HepG2 (cell line): ENCODE data around the gene SMAD3. TPM values are rescaled to one million over a fixed set of nuclear protein-coding genes. Genes with fewer than 3 reads are reported as not detected.

Experiments used
- ARNT2 ChIP-seq: sonication (generic); formaldehyde crosslinking; IDR thresholded peaks from 2 replicates; pipeline ENCODE4 v1.8.0; 2022; ENCODE audit warnings: mild to moderate bottlenecking, low read depth, missing genetic modification reagents, moderate library complexity
- CBX2 ChIP-seq, 2 experiments: fragments of 200-600 bp in 1 of 2; sonication (generic); formaldehyde crosslinking in 1 of 2; IDR thresholded peaks; 2 replicates each; pipeline versions ENCODE4 v1.7.0 to v1.8.1; 2018 to 2022; ENCODE audit warnings: low read depth in 2 of 2, low read length in 1 of 2, mild to moderate bottlenecking in 1 of 2, missing genetic modification reagents in 1 of 2
- CENPX ChIP-seq: sonication (generic); formaldehyde crosslinking; IDR thresholded peaks from 2 replicates; pipeline ENCODE4 v1.9.0; 2021; ENCODE audit warnings: mild to moderate bottlenecking, missing genetic modification reagents, moderate library complexity
- DMAP1 ChIP-seq: IDR thresholded peaks from 2 replicates; pipeline ENCODE4 v1.6.1; 2016
- FOXJ3 ChIP-seq: sonication (generic); formaldehyde crosslinking; IDR thresholded peaks from 2 replicates; pipeline ENCODE4 v1.4.0; 2020; ENCODE audit warnings: missing genetic modification reagents, mild to moderate bottlenecking, borderline replicate concordance
- FOXK1 ChIP-seq: sonication (generic); formaldehyde crosslinking; IDR thresholded peaks from 2 replicates; pipeline ENCODE4 v1.4.0; 2020; ENCODE audit warnings: low read depth, missing genetic modification reagents, borderline replicate concordance
- MTA1 ChIP-seq: sonication (generic); formaldehyde crosslinking; IDR thresholded peaks from 2 replicates; pipeline ENCODE4 v1.4.0; 2020; ENCODE audit warnings: missing genetic modification reagents, mild to moderate bottlenecking, borderline replicate concordance
- NR1H2 ChIP-seq: sonication (generic); formaldehyde crosslinking; IDR thresholded peaks from 2 replicates; pipeline ENCODE4 v1.8.1; 2022; ENCODE audit warnings: low read depth, missing genetic modification reagents, borderline replicate concordance
- ZFP41 ChIP-seq: sonication (generic); formaldehyde crosslinking; IDR thresholded peaks from 2 replicates; pipeline ENCODE4 v1.4.0; 2020; ENCODE audit warnings: mild to moderate bottlenecking, missing genetic modification reagents, borderline replicate concordance
- ZNF20 ChIP-seq: sonication (generic); formaldehyde crosslinking; IDR thresholded peaks from 2 replicates; pipeline ENCODE4 v1.4.0; 2020; ENCODE audit warnings: mild to moderate bottlenecking, moderate library complexity, missing genetic modification reagents
- ZNF235 ChIP-seq: sonication (generic); formaldehyde crosslinking; IDR thresholded peaks from 2 replicates; pipeline ENCODE4 v1.8.1; 2023; ENCODE audit warnings: mild to moderate bottlenecking, missing genetic modification reagents, borderline replicate concordance
- ZNF354B ChIP-seq: sonication (generic); formaldehyde crosslinking; IDR thresholded peaks from 2 replicates; pipeline ENCODE4 v1.8.0; 2022; ENCODE audit warnings: mild to moderate bottlenecking, missing genetic modification reagents
- ZNF570 ChIP-seq: sonication (generic); formaldehyde crosslinking; IDR thresholded peaks from 2 replicates; pipeline ENCODE4 v1.4.0; 2020; ENCODE audit warnings: mild to moderate bottlenecking, missing genetic modification reagents, borderline replicate concordance
- ZNF775 ChIP-seq: sonication (generic); formaldehyde crosslinking; IDR thresholded peaks from 2 replicates; pipeline ENCODE4 v1.4.0; 2020; ENCODE audit warnings: missing genetic modification reagents, mild to moderate bottlenecking, moderate library complexity, borderline replicate concordance
- ZNF83 ChIP-seq: sonication (generic); formaldehyde crosslinking; IDR thresholded peaks from 2 replicates; pipeline ENCODE4 v1.4.0; 2020; ENCODE audit warnings: missing genetic modification reagents, mild to moderate bottlenecking, borderline replicate concordance
- ZSCAN12 ChIP-seq: sonication (generic); formaldehyde crosslinking; IDR thresholded peaks from 2 replicates; pipeline ENCODE4 v1.9.0; 2021; ENCODE audit warnings: mild to moderate bottlenecking, missing genetic modification reagents
- ZSCAN20 ChIP-seq: sonication (generic); formaldehyde crosslinking; IDR thresholded peaks from 2 replicates; pipeline ENCODE4 v1.4.0; 2020; ENCODE audit warnings: missing genetic modification reagents, mild to moderate bottlenecking, borderline replicate concordance
- ZSCAN29 ChIP-seq: sonication (generic); formaldehyde crosslinking; conservative IDR thresholded peaks from 2 replicates; pipeline ENCODE4 v1.4.0; 2020; ENCODE audit warnings: mild to moderate bottlenecking, missing genetic modification reagents
- polyA plus RNA-seq, 8 experiments: library from polyadenylated mRNA; depleted of rRNA in 3 of 8; stranded (reverse) in 7 of 8; unstranded in 1 of 8; fragments of >200 nt; fragmentation: Illumina TruSeq in 4 of 8; extraction: Trizol in 4 of 8; gene quantifications; 2 replicates each; pipeline versions ENCODE4 v1.2.1 to v1.2.3, GENCODE V29; 2011 to 2016; ENCODE audit warnings: low read depth in 4 of 8, missing spikeins in 1 of 8, mixed read lengths in 1 of 8; ENCODE audit not compliant: insufficient read depth in 1 of 8
- total RNA-seq, 5 experiments: library from RNA; depleted of rRNA; stranded (reverse); fragments of >200 nt; fragmentation: Illumina TruSeq; extraction: Trizol; gene quantifications; 2 replicates each; pipeline ENCODE4 v1.2.3, GENCODE V29; 2016; ENCODE audit warnings: low read depth in 1 of 5
- TF ChIP-seq, protein P1 (sequence below): sonication (generic); formaldehyde crosslinking; IDR thresholded peaks from 2 replicates; pipeline ENCODE4 v1.5.1; 2020; ENCODE audit warnings: missing genetic modification reagents, mild to moderate bottlenecking, borderline replicate concordance
- TF ChIP-seq, protein P2 (sequence below): sonication (generic); formaldehyde crosslinking; IDR thresholded peaks from 2 replicates; pipeline ENCODE4 v1.4.0; 2020; ENCODE audit warnings: missing genetic modification reagents, borderline replicate concordance
- TF ChIP-seq, protein P3 (sequence below): sonication (generic); formaldehyde crosslinking; IDR thresholded peaks from 2 replicates; pipeline ENCODE4 v1.8.0; 2022; ENCODE audit warnings: missing genetic modification reagents, mild to moderate bottlenecking, borderline replicate concordance

The SMAD3 gene
- total and polyA plus RNA-seq, 2 of the 13 experiments (the other 11 are each of a cell fraction or from before 2014, with no cell fraction given): 8.6 to 56.3 TPM

DNA sequence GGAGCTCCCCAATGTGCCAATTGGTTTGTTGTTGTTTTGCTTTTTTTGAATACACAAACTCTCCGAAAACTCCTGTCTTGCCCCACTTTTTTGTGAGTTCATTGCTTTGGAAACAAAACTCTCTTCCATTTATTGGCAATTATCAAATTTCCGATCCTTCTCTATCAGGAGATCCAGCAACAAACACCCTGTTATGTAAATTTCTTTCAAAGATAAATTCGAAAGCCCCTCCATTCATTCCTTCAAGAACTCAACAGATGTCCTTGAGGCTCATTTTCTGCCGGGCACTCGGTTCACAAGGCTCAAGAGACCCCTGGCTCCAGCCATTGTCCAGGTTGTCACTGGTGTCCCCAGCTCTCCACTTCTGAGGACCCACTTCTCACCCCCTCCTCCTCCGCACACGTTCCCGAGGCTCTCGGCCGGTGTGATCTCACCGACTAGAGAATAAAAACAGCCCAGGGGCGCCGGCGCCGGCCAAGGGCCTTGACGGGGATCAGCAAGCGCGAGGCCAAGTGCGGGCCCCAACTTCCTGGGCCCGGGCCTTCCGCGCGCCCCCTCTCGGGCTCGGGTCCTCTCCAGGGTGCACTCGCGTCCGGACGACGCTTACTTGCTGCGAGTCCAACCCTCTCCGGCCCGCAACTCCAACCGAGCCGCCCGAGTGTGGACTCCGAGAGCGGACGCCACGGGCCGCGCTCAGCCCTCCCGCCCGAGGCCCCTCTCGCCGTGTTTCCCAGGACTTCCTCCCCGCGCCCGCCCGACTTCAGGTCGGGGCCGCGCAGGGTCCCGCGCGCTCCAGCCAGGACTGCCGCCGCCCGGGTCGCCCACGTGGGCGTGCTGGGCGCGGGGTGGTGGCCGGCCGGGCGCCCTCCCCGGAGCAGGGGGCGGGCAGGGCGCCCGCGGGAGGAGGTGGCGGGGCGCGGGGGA, 533 bp upstream of the SMAD3 start (continued):
- TF ChIP-seq ZFP41 (CRISPR knock-in tag) (no peak), ZNF235 (CRISPR knock-in tag) (no peak), ZSCAN20 (CRISPR knock-in tag) (peak; percentile 55; the same call in 1 of the 2 replicates), NR1H2 (CRISPR knock-in tag) (no peak), FOXK1 (CRISPR knock-in tag) (peak; percentile 23; the same call in 1 of the 2 replicates), ARNT2 (CRISPR knock-in tag) (no peak), MTA1 (peak; percentile 40; the same call in 1 of the 2 replicates), ZNF775 (CRISPR knock-in tag) (no peak), ZSCAN12 (no peak), DMAP1 (no peak; the same call in 1 of the 2 replicates), ZNF83 (CRISPR knock-in tag) (no peak), CENPX (CRISPR knock-in tag) (no peak), FOXJ3 (no peak), ZNF20 (CRISPR knock-in tag) (no peak), ZSCAN29 (CRISPR knock-in tag) (0 out of 2 replicates have a peak, but pooled peaks have one; percentile 47), ZNF354B (CRISPR knock-in tag) (no peak), CBX2 (IDR thresholded peaks at IDR 0.05; ENCODE audit: low read depth, low read length) (no peak), CBX2 (CRISPR knock-in tag; IDR thresholded peaks at IDR 0.05; ENCODE audit: low read depth) (no peak), ZNF570 (CRISPR knock-in tag) (no peak)
- TF ChIP-seq, protein P1, sequence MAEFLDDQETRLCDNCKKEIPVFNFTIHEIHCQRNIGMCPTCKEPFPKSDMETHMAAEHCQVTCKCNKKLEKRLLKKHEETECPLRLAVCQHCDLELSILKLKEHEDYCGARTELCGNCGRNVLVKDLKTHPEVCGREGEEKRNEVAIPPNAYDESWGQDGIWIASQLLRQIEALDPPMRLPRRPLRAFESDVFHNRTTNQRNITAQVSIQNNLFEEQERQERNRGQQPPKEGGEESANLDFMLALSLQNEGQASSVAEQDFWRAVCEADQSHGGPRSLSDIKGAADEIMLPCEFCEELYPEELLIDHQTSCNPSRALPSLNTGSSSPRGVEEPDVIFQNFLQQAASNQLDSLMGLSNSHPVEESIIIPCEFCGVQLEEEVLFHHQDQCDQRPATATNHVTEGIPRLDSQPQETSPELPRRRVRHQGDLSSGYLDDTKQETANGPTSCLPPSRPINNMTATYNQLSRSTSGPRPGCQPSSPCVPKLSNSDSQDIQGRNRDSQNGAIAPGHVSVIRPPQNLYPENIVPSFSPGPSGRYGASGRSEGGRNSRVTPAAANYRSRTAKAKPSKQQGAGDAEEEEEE (CRISPR knock-in tag): no peak
- TF ChIP-seq, protein P2, sequence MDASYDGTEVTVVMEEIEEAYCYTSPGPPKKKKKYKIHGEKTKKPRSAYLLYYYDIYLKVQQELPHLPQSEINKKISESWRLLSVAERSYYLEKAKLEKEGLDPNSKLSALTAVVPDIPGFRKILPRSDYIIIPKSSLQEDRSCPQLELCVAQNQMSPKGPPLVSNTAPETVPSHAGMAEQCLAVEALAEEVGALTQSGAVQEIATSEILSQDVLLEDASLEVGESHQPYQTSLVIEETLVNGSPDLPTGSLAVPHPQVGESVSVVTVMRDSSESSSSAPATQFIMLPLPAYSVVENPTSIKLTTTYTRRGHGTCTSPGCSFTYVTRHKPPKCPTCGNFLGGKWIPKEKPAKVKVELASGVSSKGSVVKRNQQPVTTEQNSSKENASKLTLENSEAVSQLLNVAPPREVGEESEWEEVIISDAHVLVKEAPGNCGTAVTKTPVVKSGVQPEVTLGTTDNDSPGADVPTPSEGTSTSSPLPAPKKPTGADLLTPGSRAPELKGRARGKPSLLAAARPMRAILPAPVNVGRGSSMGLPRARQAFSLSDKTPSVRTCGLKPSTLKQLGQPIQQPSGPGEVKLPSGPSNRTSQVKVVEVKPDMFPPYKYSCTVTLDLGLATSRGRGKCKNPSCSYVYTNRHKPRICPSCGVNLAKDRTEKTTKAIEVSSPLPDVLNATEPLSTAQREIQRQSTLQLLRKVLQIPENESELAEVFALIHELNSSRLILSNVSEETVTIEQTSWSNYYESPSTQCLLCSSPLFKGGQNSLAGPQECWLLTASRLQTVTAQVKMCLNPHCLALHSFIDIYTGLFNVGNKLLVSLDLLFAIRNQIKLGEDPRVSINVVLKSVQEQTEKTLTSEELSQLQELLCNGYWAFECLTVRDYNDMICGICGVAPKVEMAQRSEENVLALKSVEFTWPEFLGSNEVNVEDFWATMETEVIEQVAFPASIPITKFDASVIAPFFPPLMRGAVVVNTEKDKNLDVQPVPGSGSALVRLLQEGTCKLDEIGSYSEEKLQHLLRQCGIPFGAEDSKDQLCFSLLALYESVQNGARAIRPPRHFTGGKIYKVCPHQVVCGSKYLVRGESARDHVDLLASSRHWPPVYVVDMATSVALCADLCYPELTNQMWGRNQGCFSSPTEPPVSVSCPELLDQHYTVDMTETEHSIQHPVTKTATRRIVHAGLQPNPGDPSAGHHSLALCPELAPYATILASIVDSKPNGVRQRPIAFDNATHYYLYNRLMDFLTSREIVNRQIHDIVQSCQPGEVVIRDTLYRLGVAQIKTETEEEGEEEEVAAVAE (CRISPR knock-in tag): no peak
- TF ChIP-seq, protein P3, sequence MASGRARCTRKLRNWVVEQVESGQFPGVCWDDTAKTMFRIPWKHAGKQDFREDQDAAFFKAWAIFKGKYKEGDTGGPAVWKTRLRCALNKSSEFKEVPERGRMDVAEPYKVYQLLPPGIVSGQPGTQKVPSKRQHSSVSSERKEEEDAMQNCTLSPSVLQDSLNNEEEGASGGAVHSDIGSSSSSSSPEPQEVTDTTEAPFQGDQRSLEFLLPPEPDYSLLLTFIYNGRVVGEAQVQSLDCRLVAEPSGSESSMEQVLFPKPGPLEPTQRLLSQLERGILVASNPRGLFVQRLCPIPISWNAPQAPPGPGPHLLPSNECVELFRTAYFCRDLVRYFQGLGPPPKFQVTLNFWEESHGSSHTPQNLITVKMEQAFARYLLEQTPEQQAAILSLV (CRISPR knock-in tag): 0 out of 2 replicates have a peak, but pooled peaks have one; percentile 21
